Nephron progenitor cell (in vitro differentiated cells): ENCODE data around the gene ABCA12.

ENCODE experiments used
- DNase-seq: peaks from one replicate; pipeline ENCODE4 v3.0.0; 2021
- H3K27ac Mint-ChIP-seq: 2 replicates; pipeline ENCODE4 v1.8.0; 2021; ENCODE audit warnings: mild to moderate bottlenecking, moderate library complexity, mixed read lengths
- H3K27me3 Mint-ChIP-seq: 2 replicates; pipeline ENCODE4 v1.8.0; 2021; ENCODE audit warnings: mild to moderate bottlenecking, low read depth, mixed read lengths; ENCODE audit not compliant: poor library complexity
- H3K36me3 Mint-ChIP-seq: 2 replicates; pipeline ENCODE4 v1.8.0; 2021; ENCODE audit warnings: low read depth, mixed read lengths
- H3K4me1 Mint-ChIP-seq: 2 replicates; pipeline ENCODE4 v1.8.0; 2021; ENCODE audit warnings: mixed read lengths
- H3K4me3 Mint-ChIP-seq: 2 replicates; pipeline ENCODE4 v1.8.0; 2021; ENCODE audit warnings: mild to moderate bottlenecking, moderate library complexity, mixed read lengths
- H3K9me3 Mint-ChIP-seq: 2 replicates; pipeline ENCODE4 v1.8.0; 2021; ENCODE audit warnings: mild to moderate bottlenecking, moderate library complexity, mixed read lengths
- CTCF ChIP-seq: fragments of 200-600 bp; sonication (generic); IDR thresholded peaks from 2 replicates; pipeline ENCODE4 v1.5.0; 2021; ENCODE audit warnings: antibody characterized with exemption

ABCA12 gene

GRCh38 chr2:215140166-215140707 lies 1.8 kb upstream of the ABCA12 start:
- Mint-ChIP-seq H3K9me3 (no peaks in the 10 kb centered on the region), H3K4me1 (peaks cover 14% of the 10 kb centered on the region), H3K27me3 (peaks cover 3% of the 10 kb centered on the region), H3K27ac (no peak overlapping the region), H3K4me3 (no peak overlapping the region), H3K36me3 (no peaks in the 10 kb centered on the region)
- TF ChIP-seq CTCF, result no peak
- DNase-seq, result no peak

- Mint-ChIP-seq H3K9me3 (no peaks in the 10 kb centered on the region), H3K4me3 (no peak overlapping the region), H3K4me1 (peaks cover 14% of the 10 kb centered on the region), H3K36me3 (no peaks in the 10 kb centered on the region), H3K27ac (peak overlapping the region; percentile 10), H3K27me3 (peaks cover 3% of the 10 kb centered on the region)
- DNase-seq, result no peak
- no peak for TF ChIP-seq CTCF
Measured at GRCh38 chr2:215137741-215138340, 585 bp downstream of the ABCA12 start.

- no peak overlapping the region for H3K27ac Mint-ChIP-seq
- H3K4me3 Mint-ChIP-seq, result no peak overlapping the region
- no peak for TF ChIP-seq CTCF
Measured at GRCh38 chr2:215137329-215137686, 1.1 kb downstream of the ABCA12 start.

GRCh38 chr2:215136669-215137328 lies 1.6 kb downstream of the ABCA12 start:
- no peak for DNase-seq
- Mint-ChIP-seq H3K36me3 (no peaks in the 10 kb centered on the region), H3K27ac (no peak overlapping the region), H3K4me1 (peaks cover 14% of the 10 kb centered on the region), H3K27me3 (peaks cover 3% of the 10 kb centered on the region), H3K9me3 (no peaks in the 10 kb centered on the region), H3K4me3 (no peak overlapping the region)
- TF ChIP-seq CTCF, result no peak

More at GRCh38 chr2:215137329-215137686, 1.1 kb downstream of the ABCA12 start:
- Mint-ChIP-seq H3K4me1 (peaks cover 14% of the 10 kb centered on the region), H3K27me3 (peaks cover 3% of the 10 kb centered on the region), H3K36me3 (no peaks in the 10 kb centered on the region), H3K9me3 (no peaks in the 10 kb centered on the region)
- no peak for DNase-seq

GRCh38 chr2:215120401-215120800 lies 18.0 kb downstream of the ABCA12 start:
- no peak for TF ChIP-seq CTCF
- Mint-ChIP-seq H3K27ac (no peak overlapping the region), H3K9me3 (peaks cover 13% of the 10 kb centered on the region), H3K36me3 (no peaks in the 10 kb centered on the region), H3K27me3 (peaks cover 3% of the 10 kb centered on the region), H3K4me3 (no peak overlapping the region), H3K4me1 (no peaks in the 10 kb centered on the region)
- DNase-seq, result no peak

- no peaks in the 10 kb centered on the region for H3K4me1 Mint-ChIP-seq
- DNase-seq, result no peak
- no peak overlapping the region for H3K4me3 Mint-ChIP-seq
- peaks cover 10% of the 10 kb centered on the region for H3K9me3 Mint-ChIP-seq
- TF ChIP-seq CTCF, result no peak
- H3K27ac Mint-ChIP-seq, result no peak overlapping the region
- H3K27me3 Mint-ChIP-seq, result peaks cover 3% of the 10 kb centered on the region
- H3K36me3 Mint-ChIP-seq, result no peaks in the 10 kb centered on the region
Measured at GRCh38 chr2:215119847-215120246, 18.6 kb downstream of the ABCA12 start.
